ENCODE measurements around the gene CEACAM21. TPM values are rescaled to one million over a fixed set of nuclear protein-coding genes. Genes with fewer than 3 reads are reported as not detected.

Gene CEACAM21
- total RNA-seq, 4 donors from 2014 or later, result 1.7 to 9.9 (median 2.5) TPM; not detected in 1

DNA sequence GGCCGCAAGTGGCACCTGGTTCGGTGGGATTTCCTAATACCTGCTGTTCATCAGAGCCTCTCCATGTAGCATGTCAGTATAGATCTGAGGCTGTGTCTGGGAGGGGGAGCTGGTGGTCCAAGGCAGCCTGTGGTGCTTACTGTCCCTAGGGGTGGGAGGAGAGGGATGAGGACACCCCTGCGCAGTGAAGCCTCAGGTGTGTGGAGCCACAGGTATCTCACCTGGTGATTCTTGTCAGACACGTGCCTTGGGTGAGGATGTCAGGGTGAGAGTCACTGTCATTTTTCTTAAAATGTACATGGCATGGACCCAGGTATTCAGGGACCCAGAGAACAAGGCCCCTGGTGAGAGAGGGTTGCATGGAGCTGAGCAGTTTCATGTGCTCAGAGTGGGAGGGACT, 39.2 kb downstream of the CEACAM21 start:
- Histone ChIP-seq H3K4me3 (no peak overlapping the region), H3K27me3 (no peaks in the 10 kb centered on the region), H3K4me1 (no peaks in the 10 kb centered on the region), H3K36me3 (no peaks in the 10 kb centered on the region), H3K27ac (no peak overlapping the region), H3K9me3 (no peaks in the 10 kb centered on the region)
- no peak for DNase-seq
- TF ChIP-seq POLR2A (IDR thresholded peaks at IDR 0.05), result no peak
- TF ChIP-seq, protein P1, sequence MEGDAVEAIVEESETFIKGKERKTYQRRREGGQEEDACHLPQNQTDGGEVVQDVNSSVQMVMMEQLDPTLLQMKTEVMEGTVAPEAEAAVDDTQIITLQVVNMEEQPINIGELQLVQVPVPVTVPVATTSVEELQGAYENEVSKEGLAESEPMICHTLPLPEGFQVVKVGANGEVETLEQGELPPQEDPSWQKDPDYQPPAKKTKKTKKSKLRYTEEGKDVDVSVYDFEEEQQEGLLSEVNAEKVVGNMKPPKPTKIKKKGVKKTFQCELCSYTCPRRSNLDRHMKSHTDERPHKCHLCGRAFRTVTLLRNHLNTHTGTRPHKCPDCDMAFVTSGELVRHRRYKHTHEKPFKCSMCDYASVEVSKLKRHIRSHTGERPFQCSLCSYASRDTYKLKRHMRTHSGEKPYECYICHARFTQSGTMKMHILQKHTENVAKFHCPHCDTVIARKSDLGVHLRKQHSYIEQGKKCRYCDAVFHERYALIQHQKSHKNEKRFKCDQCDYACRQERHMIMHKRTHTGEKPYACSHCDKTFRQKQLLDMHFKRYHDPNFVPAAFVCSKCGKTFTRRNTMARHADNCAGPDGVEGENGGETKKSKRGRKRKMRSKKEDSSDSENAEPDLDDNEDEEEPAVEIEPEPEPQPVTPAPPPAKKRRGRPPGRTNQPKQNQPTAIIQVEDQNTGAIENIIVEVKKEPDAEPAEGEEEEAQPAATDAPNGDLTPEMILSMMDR (IDR thresholded peaks at IDR 0.05), result no peak

- Histone ChIP-seq H3K27ac (no peak overlapping the region), H3K36me3 (no peaks in the 10 kb centered on the region), H3K27me3 (no peaks in the 10 kb centered on the region), H3K9me3 (no peaks in the 10 kb centered on the region), H3K4me3 (no peak overlapping the region), H3K4me1 (no peaks in the 10 kb centered on the region)
- DNase-seq, result no peak
- TF ChIP-seq, protein P1 (IDR thresholded peaks at IDR 0.05), result no peak
- no peak for TF ChIP-seq POLR2A (IDR thresholded peaks at IDR 0.05)
Measured at GRCh38 chr19:41616792-41617621, 41.0 kb downstream of the CEACAM21 start.

- H3K4me3 ChIP-seq, result no peak overlapping the region
- no peaks in the 10 kb centered on the region for H3K36me3 ChIP-seq
- no peaks in the 10 kb centered on the region for H3K27me3 ChIP-seq
- H3K9me3 ChIP-seq, result no peaks in the 10 kb centered on the region
- no peaks in the 10 kb centered on the region for H3K4me1 ChIP-seq
- no peak overlapping the region for H3K27ac ChIP-seq
- DNase-seq, result no peak
- TF ChIP-seq, protein P1 (IDR thresholded peaks at IDR 0.05), result no peak
- TF ChIP-seq POLR2A (IDR thresholded peaks at IDR 0.05), result no peak
Measured at GRCh38 chr19:41617941-41618730, 42.2 kb downstream of the CEACAM21 start.

DNA sequence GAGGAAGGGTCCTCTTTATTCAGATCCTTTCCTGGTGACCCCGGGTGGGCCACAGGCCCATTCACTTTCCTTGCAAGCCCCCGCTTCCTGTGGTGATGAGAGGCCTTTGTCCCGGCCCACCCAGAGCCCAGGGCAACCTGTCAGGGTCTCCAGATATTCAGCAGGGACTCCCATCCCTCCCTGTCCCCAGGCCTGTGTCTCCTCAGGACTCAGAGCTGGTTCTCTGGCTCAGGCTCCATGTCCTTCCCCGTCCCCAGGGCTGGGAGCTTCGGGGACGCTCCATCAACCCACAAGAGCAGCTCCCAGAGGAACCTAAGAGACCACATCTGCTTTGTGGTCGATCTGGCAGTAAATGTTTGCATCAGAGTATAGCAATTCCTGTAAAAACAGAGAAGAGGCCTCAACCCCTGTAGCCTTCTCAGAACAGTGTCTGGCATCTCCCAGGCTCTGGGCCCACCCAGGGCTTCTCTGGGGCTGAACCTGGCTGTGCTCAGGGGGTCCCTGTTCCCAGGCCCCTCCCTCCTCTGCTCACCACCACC, 43.1 kb downstream of the CEACAM21 start:
- Histone ChIP-seq H3K36me3 (no peaks in the 10 kb centered on the region), H3K4me3 (no peak overlapping the region), H3K9me3 (no peaks in the 10 kb centered on the region), H3K4me1 (no peaks in the 10 kb centered on the region), H3K27ac (no peak overlapping the region), H3K27me3 (no peaks in the 10 kb centered on the region)
- TF ChIP-seq, protein P1 (IDR thresholded peaks at IDR 0.05), result no peak
- TF ChIP-seq POLR2A (IDR thresholded peaks at IDR 0.05), result no peak
- DNase-seq, result no peak

- Histone ChIP-seq H3K4me1 (no peaks in the 10 kb centered on the region), H3K4me3 (no peak overlapping the region), H3K27me3 (no peaks in the 10 kb centered on the region), H3K27ac (no peak overlapping the region), H3K9me3 (no peaks in the 10 kb centered on the region), H3K36me3 (no peaks in the 10 kb centered on the region)
- no peak for DNase-seq
- no peak for TF ChIP-seq POLR2A (IDR thresholded peaks at IDR 0.05)
- TF ChIP-seq, protein P1 (IDR thresholded peaks at IDR 0.05), result no peak
Measured at GRCh38 chr19:41620171-41620570, 44.2 kb downstream of the CEACAM21 start.

Data from Peyer's patch (tissue), 4 donors.